SK-N-SH (cell line): ENCODE data around the gene PKD1.

Experiments
- CHD2 ChIP-seq: fragments of 150-350 bp; IDR thresholded peaks from 2 replicates; pipeline ENCODE4 v1.6.1; 2018; ENCODE audit warnings: low read length; ENCODE audit not compliant: partially characterized antibody
- EP300 ChIP-seq, 2 experiments: IDR thresholded peaks; 2 replicates each; pipeline versions ENCODE4 v1.4.0 to v1.6.1; 2012; ENCODE audit warnings: borderline replicate concordance in 1 of 2, low read depth in 1 of 2, low read length in 1 of 2
- FOXJ3 ChIP-seq: sonication (generic); formaldehyde crosslinking; IDR thresholded peaks from 2 replicates; pipeline ENCODE4 v1.5.1; 2020; ENCODE audit warnings: mild to moderate bottlenecking, missing genetic modification reagents
- GABPA ChIP-seq: IDR thresholded peaks from 2 replicates; pipeline ENCODE4 v1.4.0; 2012; ENCODE audit warnings: low read depth, mild to moderate bottlenecking
- JUND ChIP-seq: IDR thresholded peaks from 2 replicates; pipeline ENCODE4 v1.4.0; 2012
- MXI1 ChIP-seq: IDR thresholded peaks from 2 replicates; pipeline ENCODE4 v1.6.1; 2012; ENCODE audit warnings: mild to moderate bottlenecking, low read depth, low read length, improper control_type of control experiment
- NFIC ChIP-seq: IDR thresholded peaks from 2 replicates; pipeline ENCODE4 v1.4.0; 2012; ENCODE audit warnings: borderline replicate concordance
- RCOR1 ChIP-seq: fragments of 150-350 bp; IDR thresholded peaks from 2 replicates; pipeline ENCODE4 v1.6.1; 2017; ENCODE audit warnings: antibody characterized with exemption, low read length
- TAF1 ChIP-seq: IDR thresholded peaks from 2 replicates; pipeline ENCODE4 v1.6.1; 2012; ENCODE audit warnings: low read depth, mild to moderate bottlenecking, low read length, moderate library complexity, borderline replicate concordance
- YY1 ChIP-seq: IDR thresholded peaks from 2 replicates; pipeline ENCODE4 v1.4.0; 2012; ENCODE audit warnings: low read depth, mild to moderate bottlenecking
- TF ChIP-seq, protein P1 (sequence below): fragments of 200-600 bp; sonication (generic); IDR thresholded peaks from 2 replicates; pipeline ENCODE4 v1.6.1; 2017; ENCODE audit warnings: antibody characterized with exemption, mild to moderate bottlenecking, moderate library complexity
- TF ChIP-seq, protein P2 (sequence below): fragments of 150-350 bp; IDR thresholded peaks from 2 replicates; pipeline ENCODE4 v1.6.1; 2017; ENCODE audit warnings: antibody characterized with exemption, low read length, low read depth, borderline replicate concordance
- TF ChIP-seq, protein P3 (sequence below): IDR thresholded peaks from 2 replicates; pipeline ENCODE4; 2012
- TF ChIP-seq, protein P4 (sequence below): IDR thresholded peaks from 2 replicates; pipeline ENCODE4 v1.4.0; 2012; ENCODE audit warnings: low read depth

DNA sequence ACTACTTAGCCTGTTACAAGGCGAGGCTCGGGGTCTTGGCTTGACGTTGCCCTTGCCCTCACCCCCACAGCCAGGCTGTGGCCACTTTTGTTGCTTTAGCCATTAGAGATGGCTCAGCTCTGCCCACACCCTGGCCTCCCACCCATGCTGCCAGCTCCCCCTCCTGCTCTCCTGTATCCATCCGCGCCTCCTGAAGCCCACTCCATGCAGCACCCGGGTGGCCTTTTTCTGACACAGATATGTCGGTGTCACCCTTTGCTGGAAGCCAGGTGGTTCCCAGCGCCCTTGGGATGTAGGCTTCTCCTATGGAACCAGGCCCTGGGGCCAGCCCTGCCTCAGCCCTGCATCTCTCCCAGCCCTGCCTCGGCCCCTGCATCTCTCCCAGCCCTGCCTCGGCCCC is 78.3 kb downstream of the PKD1 start:
- TF ChIP-seq, protein P1, sequence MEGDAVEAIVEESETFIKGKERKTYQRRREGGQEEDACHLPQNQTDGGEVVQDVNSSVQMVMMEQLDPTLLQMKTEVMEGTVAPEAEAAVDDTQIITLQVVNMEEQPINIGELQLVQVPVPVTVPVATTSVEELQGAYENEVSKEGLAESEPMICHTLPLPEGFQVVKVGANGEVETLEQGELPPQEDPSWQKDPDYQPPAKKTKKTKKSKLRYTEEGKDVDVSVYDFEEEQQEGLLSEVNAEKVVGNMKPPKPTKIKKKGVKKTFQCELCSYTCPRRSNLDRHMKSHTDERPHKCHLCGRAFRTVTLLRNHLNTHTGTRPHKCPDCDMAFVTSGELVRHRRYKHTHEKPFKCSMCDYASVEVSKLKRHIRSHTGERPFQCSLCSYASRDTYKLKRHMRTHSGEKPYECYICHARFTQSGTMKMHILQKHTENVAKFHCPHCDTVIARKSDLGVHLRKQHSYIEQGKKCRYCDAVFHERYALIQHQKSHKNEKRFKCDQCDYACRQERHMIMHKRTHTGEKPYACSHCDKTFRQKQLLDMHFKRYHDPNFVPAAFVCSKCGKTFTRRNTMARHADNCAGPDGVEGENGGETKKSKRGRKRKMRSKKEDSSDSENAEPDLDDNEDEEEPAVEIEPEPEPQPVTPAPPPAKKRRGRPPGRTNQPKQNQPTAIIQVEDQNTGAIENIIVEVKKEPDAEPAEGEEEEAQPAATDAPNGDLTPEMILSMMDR, result no peak; the same call in 1 of the 2 replicates
- TF ChIP-seq YY1, result no peak
- TF ChIP-seq, protein P2, sequence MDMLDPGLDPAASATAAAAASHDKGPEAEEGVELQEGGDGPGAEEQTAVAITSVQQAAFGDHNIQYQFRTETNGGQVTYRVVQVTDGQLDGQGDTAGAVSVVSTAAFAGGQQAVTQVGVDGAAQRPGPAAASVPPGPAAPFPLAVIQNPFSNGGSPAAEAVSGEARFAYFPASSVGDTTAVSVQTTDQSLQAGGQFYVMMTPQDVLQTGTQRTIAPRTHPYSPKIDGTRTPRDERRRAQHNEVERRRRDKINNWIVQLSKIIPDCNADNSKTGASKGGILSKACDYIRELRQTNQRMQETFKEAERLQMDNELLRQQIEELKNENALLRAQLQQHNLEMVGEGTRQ, result no peak
- TF ChIP-seq FOXJ3 (CRISPR knock-in tag), result no peak
- no peak for TF ChIP-seq CHD2
- TF ChIP-seq JUND, result no peak
- no peak for TF ChIP-seq TAF1
- no peak for TF ChIP-seq EP300 (IDR thresholded peaks at IDR 0.05; ENCODE audit: borderline replicate concordance in 1 of 2, low read depth in 1 of 2, low read length in 1 of 2)
- TF ChIP-seq, protein P3, sequence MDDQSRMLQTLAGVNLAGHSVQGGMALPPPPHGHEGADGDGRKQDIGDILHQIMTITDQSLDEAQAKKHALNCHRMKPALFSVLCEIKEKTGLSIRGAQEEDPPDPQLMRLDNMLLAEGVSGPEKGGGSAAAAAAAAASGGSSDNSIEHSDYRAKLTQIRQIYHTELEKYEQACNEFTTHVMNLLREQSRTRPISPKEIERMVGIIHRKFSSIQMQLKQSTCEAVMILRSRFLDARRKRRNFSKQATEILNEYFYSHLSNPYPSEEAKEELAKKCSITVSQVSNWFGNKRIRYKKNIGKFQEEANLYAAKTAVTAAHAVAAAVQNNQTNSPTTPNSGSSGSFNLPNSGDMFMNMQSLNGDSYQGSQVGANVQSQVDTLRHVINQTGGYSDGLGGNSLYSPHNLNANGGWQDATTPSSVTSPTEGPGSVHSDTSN, result no peak
- no peak for TF ChIP-seq MXI1
- TF ChIP-seq, protein P4, sequence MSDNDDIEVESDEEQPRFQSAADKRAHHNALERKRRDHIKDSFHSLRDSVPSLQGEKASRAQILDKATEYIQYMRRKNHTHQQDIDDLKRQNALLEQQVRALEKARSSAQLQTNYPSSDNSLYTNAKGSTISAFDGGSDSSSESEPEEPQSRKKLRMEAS, result no peak
- TF ChIP-seq NFIC, result no peak
- no peak for TF ChIP-seq GABPA
- no peak for TF ChIP-seq RCOR1
